ENCODE data around the gene ABCC4.
"Not testable (repeated sequence)": the region's sequence is repeated elsewhere in the genome, so short reads cannot be mapped to it uniquely, and the experiment has no call there.

The ABCC4 gene

DNA sequence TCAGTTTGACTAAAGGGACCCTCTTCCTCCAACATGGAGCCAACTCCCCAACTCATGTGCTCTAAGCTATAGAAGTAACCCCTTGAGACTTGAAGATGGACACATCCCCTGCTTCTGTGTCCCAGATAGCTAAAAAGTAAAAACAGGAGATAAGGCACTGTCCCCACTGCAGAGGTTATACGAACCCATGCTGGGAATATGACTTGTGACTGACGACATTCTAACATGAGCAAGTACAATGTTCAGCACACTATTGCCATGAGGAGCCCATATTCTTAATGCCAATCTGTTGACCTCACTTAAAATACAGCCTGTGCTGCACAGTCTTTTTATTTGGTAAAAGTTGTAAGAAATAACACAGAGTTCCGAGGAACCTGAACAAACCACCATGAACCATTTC, 71.4 kb downstream of the ABCC4 start:
- DNase-seq (ENCODE audit: low read depth in 4 of 4, low spot score in 1 of 4), result no peak

DNA sequence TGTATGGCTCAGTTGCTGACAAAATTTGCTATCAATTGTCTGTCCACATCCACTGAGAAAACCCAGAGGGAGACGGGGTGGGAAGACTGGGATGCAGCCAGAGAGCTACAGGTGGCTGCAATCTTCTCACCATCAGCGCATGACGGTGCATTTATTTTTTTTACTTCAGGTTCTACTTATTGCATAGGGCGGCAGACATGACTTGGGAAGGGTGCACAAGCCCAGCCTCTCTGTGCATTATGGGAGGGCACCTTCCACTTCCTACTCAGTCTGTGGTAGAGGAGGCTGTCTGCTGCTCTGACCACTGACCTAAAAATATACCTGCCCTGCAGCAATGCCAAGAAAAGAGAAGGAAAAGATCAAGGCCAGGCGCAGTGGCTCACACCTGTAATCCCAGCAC, 73.1 kb downstream of the ABCC4 start:
- no peak for DNase-seq (ENCODE audit: low read depth in 4 of 4, low spot score in 1 of 4)

DNA sequence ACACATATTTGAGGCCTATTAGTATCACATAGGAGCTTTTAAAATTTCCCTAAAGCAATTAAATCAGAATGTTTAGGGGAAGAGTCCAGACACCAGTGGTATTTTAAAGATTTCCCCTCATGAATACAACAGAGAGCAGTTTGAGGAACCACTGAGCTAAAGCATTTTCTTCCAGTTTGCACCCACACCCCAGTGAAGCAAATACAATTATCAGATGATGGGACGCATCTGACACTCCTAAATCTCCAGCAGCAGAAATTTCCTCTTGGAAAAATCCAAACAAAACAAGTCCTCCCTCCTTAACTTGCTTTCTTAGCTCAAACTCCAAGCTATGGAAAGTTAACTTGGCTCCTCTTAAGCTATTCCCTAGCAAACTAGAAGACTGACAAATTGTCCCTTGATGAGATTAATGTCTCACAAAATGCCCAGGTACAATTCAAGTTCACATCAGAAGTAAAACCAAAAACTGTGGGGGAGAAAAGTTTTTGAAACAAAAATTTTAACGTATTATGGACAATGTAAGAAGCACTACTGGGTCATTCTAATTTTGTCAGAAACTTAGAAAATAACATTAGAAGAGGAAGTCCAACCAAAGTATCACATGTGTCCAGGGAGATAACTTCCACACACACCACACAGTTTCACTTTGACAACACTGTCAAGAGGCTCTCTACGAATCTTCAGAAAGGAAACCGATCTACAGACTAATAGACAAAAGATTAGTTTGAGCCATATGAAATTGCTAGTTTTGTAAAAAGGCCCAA, 74.1 kb downstream of the ABCC4 start:
- no peak for DNase-seq (ENCODE audit: low read depth in 4 of 4, low spot score in 1 of 4)

DNA sequence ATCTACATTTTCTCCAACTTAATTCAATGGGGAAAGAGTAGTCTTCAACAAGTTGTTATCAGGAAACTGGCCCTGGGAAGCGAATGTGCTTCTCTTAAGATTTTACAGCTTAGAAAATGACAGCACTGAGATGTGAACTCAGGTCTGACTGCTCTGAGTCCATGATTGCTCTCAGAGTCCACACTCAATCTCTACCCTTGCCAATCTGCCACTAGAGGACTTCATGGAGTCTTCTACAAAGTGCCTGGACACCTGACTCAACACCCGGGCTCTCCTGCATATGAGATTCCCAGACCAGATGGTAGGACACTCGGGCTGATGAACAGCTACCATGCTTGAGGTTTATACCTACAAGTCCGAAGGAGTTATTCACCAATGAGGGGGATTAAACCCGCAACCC, 74.8 kb downstream of the ABCC4 start:
- no peak for DNase-seq (ENCODE audit: low read depth in 4 of 4, low spot score in 1 of 4)

- DNase-seq (ENCODE audit: low read depth in 4 of 4, low spot score in 1 of 4), result no peak
Observed at GRCh38 chr13:95226050-95226449, 75.2 kb downstream of the ABCC4 start.

- no peak for DNase-seq (ENCODE audit: low read depth in 4 of 4, low spot score in 1 of 4)
Observed at GRCh38 chr13:95224064-95224463, 77.2 kb downstream of the ABCC4 start.

DNA sequence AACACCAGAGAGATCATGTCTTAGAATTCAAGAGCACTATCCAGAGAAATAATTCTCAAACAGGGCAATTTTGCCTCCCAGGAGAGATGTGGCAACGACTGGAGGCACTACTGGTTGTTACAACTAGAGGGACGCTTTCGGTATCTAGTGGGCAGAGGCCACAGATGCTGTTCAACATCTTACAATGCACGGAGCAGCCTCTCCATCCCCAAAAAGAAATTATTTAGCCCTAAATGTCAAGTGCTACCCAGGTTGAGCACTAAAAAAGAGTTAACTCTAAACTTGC, 78.6 kb downstream of the ABCC4 start:
- DNase-seq (ENCODE audit: low read depth in 4 of 4, low spot score in 1 of 4), result no peak

DNA sequence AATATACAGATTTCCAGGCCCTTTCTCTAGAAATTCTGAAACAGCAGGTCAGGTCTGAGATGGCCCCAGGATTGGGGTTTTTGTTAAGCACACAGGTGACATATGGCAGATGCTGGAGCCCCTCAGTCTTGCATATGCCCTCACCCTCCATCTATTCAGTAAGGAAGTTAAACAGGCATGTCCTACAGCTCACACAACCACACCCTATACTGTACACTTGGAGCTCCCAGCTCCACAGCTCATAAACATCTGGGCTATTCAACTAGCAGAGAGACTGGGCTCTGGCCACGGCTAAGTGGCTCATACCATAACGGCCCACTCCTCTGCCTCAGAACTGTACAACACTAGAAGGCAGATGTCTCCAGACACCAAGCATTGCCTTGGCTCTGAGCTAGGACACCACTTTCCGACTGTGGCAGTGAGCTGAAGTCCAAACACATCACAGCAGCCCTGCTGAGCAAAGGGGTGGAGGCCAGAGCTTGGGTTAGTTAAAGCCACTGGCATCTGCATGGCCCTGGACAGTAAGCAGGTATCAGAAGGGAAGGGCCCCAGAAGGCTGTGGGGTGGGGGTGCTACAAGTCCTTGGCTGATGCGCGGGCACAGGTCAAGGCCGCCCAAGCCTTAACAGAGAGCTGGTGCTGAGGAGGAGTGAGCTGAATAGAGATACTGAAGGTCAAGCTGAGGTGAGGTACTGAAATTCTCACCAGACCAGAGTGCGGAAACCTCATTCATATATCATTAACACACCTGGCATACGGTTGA, 79.1 kb downstream of the ABCC4 start:
- no peak for DNase-seq (ENCODE audit: low read depth in 4 of 4, low spot score in 1 of 4)

DNA sequence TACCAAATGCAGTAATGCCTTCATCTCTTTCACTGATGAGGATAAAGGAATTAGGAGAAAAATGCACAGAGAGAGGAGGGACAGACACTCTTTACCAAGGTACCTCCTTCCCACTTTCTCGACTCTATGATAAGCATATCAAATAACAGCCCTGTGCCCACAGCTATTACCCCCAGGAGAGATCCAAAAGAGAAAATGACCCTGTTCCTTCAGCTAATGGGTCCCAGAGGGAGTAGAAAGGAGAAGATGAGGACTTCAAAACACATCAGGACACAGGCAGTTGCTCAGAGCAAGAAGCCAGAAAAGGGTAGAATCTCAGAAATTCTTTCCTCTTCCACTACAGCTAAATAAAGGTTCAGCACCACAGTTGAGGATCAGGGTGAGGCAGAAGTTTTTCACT, 80.6 kb downstream of the ABCC4 start:
- no peak for DNase-seq (ENCODE audit: low read depth in 4 of 4, low spot score in 1 of 4)

GRCh38 chr13:95217920-95218830, 83.1 kb downstream of the ABCC4 start:
- DNase-seq (ENCODE audit: low read depth in 4 of 4, low spot score in 1 of 4), result no peak

- DNase-seq (ENCODE audit: low read depth in 4 of 4, low spot score in 1 of 4), result no peak
Observed at GRCh38 chr13:95216182-95216581, 85.1 kb downstream of the ABCC4 start.

DNA sequence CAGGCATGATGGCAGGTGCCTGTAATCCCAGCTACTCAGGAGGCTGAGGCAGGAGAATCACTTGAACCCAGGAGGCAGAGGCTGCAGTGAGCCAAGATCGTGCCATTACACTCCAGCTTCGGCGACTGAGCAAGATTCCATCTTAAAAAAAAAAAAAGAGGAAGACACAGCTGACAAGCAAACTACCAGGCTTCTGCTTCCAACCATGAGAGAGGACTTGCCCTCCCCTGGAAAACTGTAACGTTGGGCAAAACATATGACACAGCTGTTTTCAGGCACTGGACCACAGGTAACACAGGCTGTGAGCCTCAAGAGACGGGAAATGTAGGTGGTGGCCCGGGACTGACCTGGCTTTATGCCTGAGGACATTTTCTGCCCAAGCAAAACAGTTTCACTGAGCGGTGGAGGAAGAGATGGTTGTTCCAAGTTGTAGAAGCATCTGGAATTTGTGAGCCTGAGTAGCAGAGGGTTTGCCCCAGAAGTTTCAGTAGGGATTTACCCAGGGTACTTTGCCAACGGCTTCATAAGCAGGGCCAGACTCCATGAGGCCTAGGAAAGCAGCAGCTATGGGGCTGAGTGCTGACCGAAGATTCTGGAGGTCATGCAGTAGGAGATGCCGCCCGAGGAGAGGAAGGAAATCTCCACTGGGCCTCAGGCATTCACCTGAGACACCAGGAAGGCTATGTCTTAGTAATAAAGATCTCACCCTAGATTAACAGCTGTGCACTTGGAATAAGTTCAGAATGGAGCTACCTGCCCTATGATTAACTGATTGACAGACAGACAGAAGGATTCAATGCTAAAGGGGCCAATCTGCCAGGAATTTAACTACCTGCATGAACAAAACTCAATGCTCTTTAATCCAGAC, 88.0 kb downstream of the ABCC4 start:
- no peak for DNase-seq (ENCODE audit: low read depth in 4 of 4, low spot score in 1 of 4)

DNA sequence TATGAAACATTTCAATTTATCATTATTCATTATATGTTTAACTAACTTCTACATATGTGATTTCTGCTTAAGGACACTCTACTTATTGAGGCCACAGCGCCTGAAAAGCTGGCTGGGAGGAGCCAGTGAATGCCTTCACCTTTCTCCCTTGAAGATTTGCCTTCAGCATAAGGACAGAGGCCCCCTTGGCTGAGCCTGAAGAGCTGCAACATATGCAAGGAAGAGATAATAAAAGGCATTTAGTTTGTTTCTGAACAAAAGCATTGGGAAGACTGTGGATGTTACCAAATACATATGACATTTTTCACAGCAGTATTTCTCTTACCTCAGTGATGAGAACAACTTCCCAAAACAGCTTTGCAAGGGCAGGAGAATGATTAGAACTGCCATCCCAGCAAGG, 92.1 kb downstream of the ABCC4 start:
- no peak for DNase-seq (ENCODE audit: low read depth in 4 of 4, low spot score in 1 of 4)

DNA sequence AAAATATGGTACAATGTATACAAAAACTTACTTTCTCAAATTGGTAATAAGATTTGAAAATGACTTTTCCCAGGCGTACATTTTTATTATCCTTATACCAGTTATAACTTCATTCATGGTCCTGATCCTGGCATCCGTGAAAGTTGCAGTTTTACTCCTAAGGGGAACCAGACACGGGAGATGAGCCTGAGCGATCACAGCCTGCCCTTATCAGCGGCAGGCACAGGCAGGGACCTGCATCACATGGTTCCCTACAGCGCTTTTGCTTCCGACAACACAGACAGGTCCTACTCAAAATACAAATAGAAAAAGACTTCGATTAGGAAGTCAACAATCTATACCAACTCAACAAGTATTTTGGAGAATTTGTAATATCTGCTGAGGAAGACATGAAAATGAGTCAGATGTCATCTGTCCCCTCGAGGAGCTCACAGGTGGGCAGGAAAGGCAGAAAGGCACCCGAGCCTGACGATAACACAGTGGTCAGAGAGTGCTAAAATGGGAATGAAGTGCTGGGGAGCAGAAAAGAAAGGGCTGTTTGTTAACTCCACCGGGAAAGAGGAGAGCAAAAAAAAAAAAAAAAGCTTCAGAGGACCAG, 93.4 kb downstream of the ABCC4 start:
- no peak for DNase-seq (ENCODE audit: low read depth in 4 of 4, low spot score in 1 of 4)

DNA sequence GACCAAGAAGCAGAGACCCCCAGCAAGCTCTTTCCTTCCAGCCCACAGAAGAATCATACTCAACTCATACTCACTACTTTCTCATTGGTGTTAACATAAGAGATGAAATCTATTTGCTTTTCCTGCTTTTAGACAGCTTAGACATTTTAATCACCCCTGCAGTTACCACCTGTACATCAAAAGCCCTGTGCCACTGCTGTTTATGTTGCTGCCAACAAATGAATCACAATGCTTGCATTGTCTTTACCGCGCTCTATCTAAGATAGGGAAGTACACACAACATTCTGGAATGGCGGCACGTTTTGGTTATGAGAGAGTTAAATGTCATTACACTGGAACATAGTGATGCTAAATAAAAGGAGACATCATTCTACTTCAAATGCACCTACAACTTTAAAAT, 95.1 kb downstream of the ABCC4 start:
- DNase-seq (ENCODE audit: low read depth in 4 of 4, low spot score in 1 of 4), result no peak

DNA sequence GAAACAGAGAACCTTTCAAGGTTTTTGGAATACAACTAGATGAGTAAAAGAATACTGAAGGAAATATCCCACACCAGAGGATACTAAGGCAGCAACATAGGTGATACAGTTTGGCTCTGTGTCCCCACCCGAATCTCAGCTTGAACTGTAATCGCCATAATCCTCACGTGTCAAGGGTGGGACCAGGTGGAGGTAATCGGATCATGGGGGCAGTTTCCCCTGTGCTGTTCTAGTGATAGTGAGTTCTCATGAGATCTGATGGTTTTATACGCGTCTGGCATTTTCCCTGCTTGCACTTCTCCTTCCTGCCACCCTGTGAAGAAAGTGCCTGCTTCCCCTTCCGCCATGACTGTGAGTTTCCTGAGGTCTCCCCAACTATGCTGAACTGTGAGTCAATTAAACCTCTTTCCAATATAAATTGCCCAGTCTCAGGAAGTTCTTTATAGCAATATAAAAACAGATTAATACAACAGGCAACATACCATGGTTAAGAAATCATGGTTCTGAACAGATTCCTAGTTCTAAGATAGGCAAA, 97.0 kb downstream of the ABCC4 start:
- DNase-seq (ENCODE audit: low read depth in 4 of 4, low spot score in 1 of 4), result no peak

DNA sequence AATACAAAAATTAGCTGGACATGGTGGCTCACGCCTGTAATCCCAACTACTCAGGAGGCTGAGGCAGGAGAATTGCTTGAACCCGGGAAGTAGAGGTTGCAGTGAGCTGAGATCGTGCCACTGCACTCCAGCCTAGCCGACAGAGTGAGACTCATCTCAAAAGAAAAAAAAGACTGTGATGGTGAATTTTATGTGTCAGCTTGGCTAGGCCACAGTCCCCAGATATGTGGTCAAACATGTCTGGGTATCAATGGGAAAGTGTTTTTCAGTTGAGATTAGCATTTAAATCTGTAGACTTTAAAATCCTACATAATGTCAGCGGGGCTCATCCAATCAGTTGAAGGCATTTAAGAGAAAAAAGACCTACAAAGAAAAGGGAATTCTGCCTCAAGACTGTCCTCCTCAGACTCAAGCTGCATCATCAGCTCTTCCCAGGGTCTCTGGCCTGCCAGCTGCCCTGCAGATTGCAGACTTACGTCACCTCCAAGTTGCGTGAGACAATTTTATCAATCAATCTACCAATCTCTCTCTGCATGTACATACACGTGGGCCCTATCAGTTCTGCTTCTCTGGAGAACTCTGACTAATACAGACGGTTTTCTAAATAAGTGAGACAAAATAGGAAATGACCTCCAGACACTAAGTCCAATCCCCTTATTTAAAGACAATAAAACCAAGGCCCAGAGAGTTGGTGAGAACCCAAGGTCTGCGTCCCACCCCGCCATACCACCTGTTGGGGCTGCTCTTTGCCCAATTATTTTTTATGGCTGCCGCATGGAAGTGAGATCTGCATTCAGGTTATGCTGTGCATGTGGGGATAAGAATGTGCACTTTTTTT, 99.2 kb downstream of the ABCC4 start:
- DNase-seq (ENCODE audit: low read depth in 4 of 4, low spot score in 1 of 4), result no peak

GRCh38 chr13:95200386-95200957, 100.8 kb downstream of the ABCC4 start:
- DNase-seq (ENCODE audit: low read depth in 4 of 4, low spot score in 1 of 4), result not testable (repeated sequence)

- no peak for DNase-seq (ENCODE audit: low read depth in 4 of 4, low spot score in 1 of 4)
Observed at GRCh38 chr13:95199896-95200295, 101.4 kb downstream of the ABCC4 start.
